ENCODE measurements around the gene EIF2B5.

The EIF2B5 gene

GRCh38 chr3:184174646-184175492 is 39.7 kb downstream of the EIF2B5 start, which contains the start of gene AP2M1:
Gene AP2M1 (plus strand): TSS chr3:184174855. CDS start chr3:184176994, 2,139 bp downstream.
- DNase-seq (ENCODE audit: low spot score) = peak; percentile 97

- DNase-seq (ENCODE audit: low spot score) = no peak
Measured at GRCh38 chr3:184175506-184175905, 40.3 kb downstream of the EIF2B5 start.

GRCh38 chr3:184175981-184176376 is 40.8 kb downstream of the EIF2B5 start:
- no peak for DNase-seq (ENCODE audit: low spot score)

GRCh38 chr3:184176377-184177330 is 41.5 kb downstream of the EIF2B5 start:
- DNase-seq (ENCODE audit: low spot score) = no peak

- DNase-seq (ENCODE audit: low spot score) = no peak
Measured at GRCh38 chr3:184177331-184177731, 42.2 kb downstream of the EIF2B5 start.

GRCh38 chr3:184177767-184178306 is 42.7 kb downstream of the EIF2B5 start:
- DNase-seq (ENCODE audit: low spot score) = no peak

GRCh38 chr3:184178521-184179138 is 43.5 kb downstream of the EIF2B5 start:
- no peak for DNase-seq (ENCODE audit: low spot score)

- no peak for DNase-seq (ENCODE audit: low spot score)
Measured at GRCh38 chr3:184180165-184180564, 45.0 kb downstream of the EIF2B5 start.

GRCh38 chr3:184181596-184181995 is 46.4 kb downstream of the EIF2B5 start:
- no peak for DNase-seq (ENCODE audit: low spot score)

- no peak for DNase-seq (ENCODE audit: low spot score)
Measured at GRCh38 chr3:184183679-184184078, 48.5 kb downstream of the EIF2B5 start.

- DNase-seq (ENCODE audit: low spot score) = no peak
Measured at GRCh38 chr3:184184546-184185230, 49.5 kb downstream of the EIF2B5 start.

- peak; percentile 92 for DNase-seq (ENCODE audit: low spot score)
Measured at GRCh38 chr3:184185461-184186183, 50.5 kb downstream of the EIF2B5 start.

- no peak for DNase-seq (ENCODE audit: low spot score)
Measured at GRCh38 chr3:184186184-184186901, 51.2 kb downstream of the EIF2B5 start, which contains the start of gene ABCF3. Gene ABCF3 (plus strand): TSS chr3:184186199. CDS start chr3:184186208, 9 bp downstream.

GRCh38 chr3:184186902-184187207 is 51.7 kb downstream of the EIF2B5 start:
- no peak for DNase-seq (ENCODE audit: low spot score)

GRCh38 chr3:184188080-184188479 is 52.9 kb downstream of the EIF2B5 start:
- no peak for DNase-seq (ENCODE audit: low spot score)

- no peak for DNase-seq (ENCODE audit: low spot score)
Measured at GRCh38 chr3:184189421-184189820, 54.3 kb downstream of the EIF2B5 start.

- no peak for DNase-seq (ENCODE audit: low spot score)
Measured at GRCh38 chr3:184192889-184193288, 57.7 kb downstream of the EIF2B5 start.

- no peak for DNase-seq (ENCODE audit: low spot score)
Measured at GRCh38 chr3:184193991-184194539, 58.9 kb downstream of the EIF2B5 start.

Measured in HuH-7.5 (cell line).